Activated CD8-positive, alpha-beta memory T cell treated with anti-CD3 and anti-CD28 coated beads, Interleukin-2, amount 10 ng/mL, durations not matched to agents 7 days and 5 days (primary cell): ENCODE data around the gene ZNF502. TPM values are rescaled to one million over a fixed set of nuclear protein-coding genes. Genes with fewer than 3 reads are reported as not detected.
A peak's percentile ranks its signal among the peaks of the same experiment; 100 is the strongest.

ENCODE experiments used
- ATAC-seq: fragments of 150-1000 bp; cut with Tn5 transposase; one replicate; pipeline ENCODE4 v1.10.0; 2021; ENCODE audit warnings: moderate library complexity
- CTCF ChIA-PET: fragments of 350-600 bp; sonication (Branson Sonifier 250); formaldehyde crosslinking; loops from one replicate; lab custom pipeline; 2021; ENCODE audit warnings: antibody characterized with exemption; lab: Charles Lee
- DNase-seq: peaks from one replicate; pipeline ENCODE4 v3.0.0-alpha.2; 2020
- H3K27ac Mint-ChIP-seq: one replicate; pipeline ENCODE4 v1.8.0; 2021; ENCODE audit warnings: mild to moderate bottlenecking, mixed read lengths
- H3K27me3 Mint-ChIP-seq: one replicate; pipeline ENCODE4 v1.8.0; 2021; ENCODE audit warnings: mixed read lengths
- H3K36me3 Mint-ChIP-seq: one replicate; pipeline ENCODE4 v1.8.0; 2021; ENCODE audit warnings: mild to moderate bottlenecking, mixed read lengths
- H3K4me1 Mint-ChIP-seq: one replicate; pipeline ENCODE4 v1.8.0; 2021; ENCODE audit warnings: mixed read lengths
- H3K4me3 Mint-ChIP-seq: one replicate; pipeline ENCODE4 v1.8.0; 2021; ENCODE audit warnings: mild to moderate bottlenecking, moderate library complexity, mixed read lengths
- H3K9me3 Mint-ChIP-seq: one replicate; pipeline ENCODE4 v1.8.0; 2022; ENCODE audit warnings: low read depth, mixed read lengths
- total RNA-seq, 2 experiments: library from RNA; stranded (reverse); gene quantifications; one replicate each; pipeline ENCODE4 v1.2.3, GENCODE V29; 2021

ZNF502 gene
- total RNA-seq, 2 experiments from 2014 or later = 1.1 to 1.3 TPM

DNA sequence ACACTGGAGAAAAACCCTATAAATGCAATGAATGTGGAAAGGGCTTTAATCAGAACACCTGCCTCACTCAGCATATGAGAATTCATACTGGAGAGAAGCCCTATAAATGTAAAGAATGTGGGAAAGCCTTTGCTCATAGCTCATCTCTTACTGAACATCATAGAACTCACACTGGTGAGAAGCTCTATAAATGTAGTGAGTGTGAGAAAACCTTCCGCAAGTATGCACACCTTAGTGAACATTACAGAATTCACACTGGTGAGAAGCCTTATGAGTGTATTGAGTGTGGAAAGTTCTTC, 9.6 kb downstream of the ZNF502 start:
- Mint-ChIP-seq H3K27ac (no peak overlapping the region), H3K4me3 (no peak overlapping the region), H3K4me1 (no peaks in the 10 kb centered on the region), H3K27me3 (no peaks in the 10 kb centered on the region), H3K9me3 (peaks cover 55% of the 10 kb centered on the region), H3K36me3 (peaks cover 51% of the 10 kb centered on the region)
- ATAC-seq (no peak), DNase-seq (no peak)
- CTCF ChIA-PET = no interaction called here

DNA sequence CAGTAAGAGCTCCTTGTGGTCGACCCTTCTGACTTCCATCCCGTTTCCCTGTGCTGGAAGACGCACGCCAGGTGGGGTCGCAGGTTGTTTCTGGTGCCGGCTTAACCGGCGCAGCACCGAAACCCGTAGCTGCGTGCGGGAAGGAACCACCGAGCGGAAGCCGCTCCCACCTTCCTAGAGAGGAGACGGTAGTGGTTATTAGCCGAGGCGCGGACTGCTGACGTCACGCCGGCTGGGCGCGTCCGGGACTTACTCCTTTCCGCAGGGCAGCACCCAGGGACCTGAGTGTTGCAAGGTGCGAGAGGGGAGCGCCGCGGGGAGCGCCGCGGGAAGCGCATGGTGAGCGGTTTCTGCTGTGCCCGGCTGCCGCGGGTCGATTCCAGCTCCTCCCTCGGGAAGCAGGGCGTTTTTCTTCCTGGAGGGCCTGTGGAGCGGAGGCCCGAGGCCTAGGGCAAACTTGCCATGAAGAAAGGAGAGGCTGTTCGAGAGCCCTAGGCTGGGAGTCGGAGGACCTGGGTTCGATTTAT, 17.0 kb downstream of the ZNF502 start, which contains the start of gene ZNF501:
Gene ZNF501, plus strand, starts transcription at position 252 of the 527 bp plus-strand sequence. CDS start 4,787 bp downstream, outside the sequence.
- Mint-ChIP-seq H3K4me1 (peaks cover 14% of the 10 kb centered on the region), H3K9me3 (peaks cover 46% of the 10 kb centered on the region), H3K36me3 (peaks cover 65% of the 10 kb centered on the region), H3K27ac (peak within 1 kb of the TSS; percentile 82), H3K27me3 (no peaks in the 10 kb centered on the region), H3K4me3 (peak within 1 kb of the TSS; percentile 82)
- ATAC-seq (peak; percentile 96), DNase-seq (peak; percentile 90)
- CTCF ChIA-PET = interaction anchor here (0.8 to 1.1 kb wide), 3 partner anchors 15 to 105 kb away, joined by 3 to 4 read pairs (median 3); partner anchors contain the start of genes KIAA1143, KIF15 and ZNF197

DNA sequence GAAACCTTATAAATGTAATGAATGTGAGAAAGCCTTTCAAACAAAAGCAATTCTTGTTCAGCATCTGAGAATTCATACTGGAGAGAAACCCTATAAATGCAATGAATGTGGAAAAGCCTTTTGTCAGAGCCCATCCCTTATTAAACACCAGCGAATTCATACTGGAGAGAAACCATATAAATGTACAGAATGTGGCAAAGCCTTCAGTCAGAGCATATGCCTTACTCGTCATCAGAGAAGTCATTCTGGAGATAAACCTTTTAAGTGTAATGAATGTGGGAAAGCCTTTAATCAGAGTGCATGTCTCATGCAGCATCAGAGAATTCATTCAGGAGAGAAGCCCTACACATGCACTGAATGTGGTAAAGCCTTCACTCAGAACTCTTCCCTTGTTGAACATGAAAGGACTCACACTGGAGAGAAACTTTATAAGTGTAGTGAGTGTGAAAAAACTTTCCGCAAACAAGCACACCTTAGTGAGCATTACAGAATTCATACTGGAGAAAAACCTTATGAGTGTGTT, 22.2 kb downstream of the ZNF502 start:
- Mint-ChIP-seq H3K4me1 (peaks cover 6% of the 10 kb centered on the region), H3K27ac (no peak overlapping the region), H3K4me3 (no peak overlapping the region), H3K9me3 (peaks cover 55% of the 10 kb centered on the region), H3K27me3 (no peaks in the 10 kb centered on the region), H3K36me3 (peaks cover 52% of the 10 kb centered on the region)
- DNase-seq (no peak), ATAC-seq (no peak)
- CTCF ChIA-PET = no interaction called here

DNA sequence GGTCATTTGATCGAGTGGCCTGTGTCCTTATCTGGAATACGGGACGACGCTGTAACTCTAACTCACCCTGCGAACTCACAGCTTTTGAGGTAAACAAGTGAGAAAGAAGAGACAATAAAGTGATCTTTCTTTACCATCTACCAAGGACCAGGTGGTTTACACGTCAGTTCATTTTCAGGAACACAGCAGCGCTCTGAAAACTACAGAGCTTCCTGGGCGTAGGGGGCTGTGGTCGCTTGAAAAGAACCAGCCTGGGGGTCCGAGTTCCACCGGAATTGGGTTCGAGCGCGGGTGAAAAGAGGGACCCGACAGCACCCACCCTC, 48.6 kb downstream of the ZNF502 start:
- DNase-seq = no peak
- Mint-ChIP-seq H3K36me3 (peaks cover 74% of the 10 kb centered on the region), H3K9me3 (peaks cover 24% of the 10 kb centered on the region), H3K27me3 (no peaks in the 10 kb centered on the region), H3K4me3 (peak overlapping the region; percentile 89), H3K4me1 (peaks cover 24% of the 10 kb centered on the region), H3K27ac (peak overlapping the region; percentile 93)
- CTCF ChIA-PET = interaction anchor here (0.7 kb wide), 2 partner anchors 32 to 72 kb away, joined by 3 read pairs; partner anchors contain the start of gene ZNF501
- ATAC-seq = peak; percentile 4

DNA sequence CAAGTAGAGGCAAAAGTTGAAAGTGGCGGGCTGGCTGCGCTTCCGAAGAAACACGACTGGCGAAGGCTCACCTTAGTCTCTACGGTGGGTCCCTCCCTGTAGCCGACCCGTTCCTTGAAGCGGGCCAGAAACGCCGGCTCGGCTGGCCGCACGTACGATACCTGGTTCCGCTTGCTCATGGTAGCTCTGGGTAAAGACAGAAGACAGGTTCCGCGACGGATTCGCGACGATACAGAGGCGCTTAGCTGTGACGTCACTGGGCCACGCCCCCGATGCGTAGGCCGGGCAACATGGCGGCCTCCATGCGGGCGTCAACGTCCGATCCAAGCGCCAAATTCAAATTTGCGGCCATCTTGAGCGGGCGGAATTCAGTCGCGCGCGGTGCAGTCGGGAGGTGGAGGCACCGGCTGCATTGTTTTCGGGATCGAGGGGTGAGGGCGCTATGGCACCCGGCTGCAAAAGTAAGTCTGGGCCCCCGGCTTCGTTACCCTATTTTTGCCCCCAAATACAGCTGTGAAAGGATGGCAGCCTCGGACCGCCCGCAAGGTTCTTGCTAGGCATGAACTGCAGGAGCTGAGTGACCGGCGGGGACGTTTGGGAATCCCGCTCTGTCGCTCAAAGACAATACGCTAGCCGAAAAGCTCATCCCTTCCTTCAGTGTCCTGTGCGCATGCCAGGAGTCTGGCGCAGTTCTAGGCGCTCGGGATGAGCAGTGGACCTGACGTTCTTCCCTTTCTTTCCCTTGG, 49.1 kb downstream of the ZNF502 start, which contains the start of the genes KIAA1143 and KIF15:
Gene KIAA1143, minus strand, starts transcription at position 196 of the 746 bp plus-strand sequence. Its CDS starts 17 bp downstream, at position 179.
Gene KIF15, plus strand, starts transcription at position 371 of the 746 bp plus-strand sequence. Its CDS starts 72 bp downstream, at position 443.
- no peaks in the 10 kb centered on the region for H3K27me3 Mint-ChIP-seq
- H3K36me3 Mint-ChIP-seq = peaks cover 74% of the 10 kb centered on the region
- H3K4me1 Mint-ChIP-seq = peaks cover 28% of the 10 kb centered on the region
- ATAC-seq (peak; percentile 97), DNase-seq (peak; percentile 98)
- H3K9me3 Mint-ChIP-seq = peaks cover 27% of the 10 kb centered on the region
- H3K27ac Mint-ChIP-seq = peak within 1 kb of the TSS; percentile 93
- CTCF ChIA-PET = interaction anchor here (0.5 to 0.8 kb wide), 4 partner anchors 32 to 899 kb away, joined by 3 read pairs; partner anchors contain the start of gene ZNF501
- H3K4me3 Mint-ChIP-seq = peak within 1 kb of the TSS; percentile 89

DNA sequence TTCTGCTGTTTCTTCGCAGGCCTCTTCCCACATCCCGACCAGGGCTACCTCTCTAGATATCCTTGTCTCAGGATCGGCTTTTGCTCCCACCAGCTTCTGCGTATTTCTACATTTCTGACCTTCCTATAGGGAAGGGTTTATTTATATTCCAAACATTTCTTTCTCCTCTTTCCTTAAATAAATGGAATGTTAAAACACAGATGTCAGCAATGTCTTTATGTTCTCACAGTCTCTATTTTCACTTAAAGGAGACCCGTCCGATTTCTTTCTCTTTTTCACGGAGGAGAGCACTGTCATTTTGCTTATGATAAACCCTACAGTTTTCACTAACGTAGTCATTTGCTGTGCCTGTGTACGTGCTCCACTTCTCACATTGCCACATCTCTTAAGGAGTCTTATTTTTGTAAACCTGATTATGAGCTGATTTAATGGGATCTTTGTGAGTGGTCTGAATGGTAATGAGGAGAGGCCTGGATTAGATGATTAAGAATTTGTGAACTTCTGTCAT, 49.8 kb downstream of the ZNF502 start:
- H3K4me3 Mint-ChIP-seq = peak overlapping the region; percentile 89
- H3K9me3 Mint-ChIP-seq = peaks cover 24% of the 10 kb centered on the region
- peaks cover 75% of the 10 kb centered on the region for H3K36me3 Mint-ChIP-seq
- CTCF ChIA-PET = interaction anchor here (0.8 to 1.1 kb wide), 2 partner anchors 48 to 214 kb away, joined by 3 read pairs; partner anchors contain the start of genes EXOSC7 and ZDHHC3
- DNase-seq (no peak), ATAC-seq (peak; percentile 14)
- peaks cover 28% of the 10 kb centered on the region for H3K4me1 Mint-ChIP-seq
- H3K27ac Mint-ChIP-seq = peak overlapping the region; percentile 93
- no peaks in the 10 kb centered on the region for H3K27me3 Mint-ChIP-seq

DNA sequence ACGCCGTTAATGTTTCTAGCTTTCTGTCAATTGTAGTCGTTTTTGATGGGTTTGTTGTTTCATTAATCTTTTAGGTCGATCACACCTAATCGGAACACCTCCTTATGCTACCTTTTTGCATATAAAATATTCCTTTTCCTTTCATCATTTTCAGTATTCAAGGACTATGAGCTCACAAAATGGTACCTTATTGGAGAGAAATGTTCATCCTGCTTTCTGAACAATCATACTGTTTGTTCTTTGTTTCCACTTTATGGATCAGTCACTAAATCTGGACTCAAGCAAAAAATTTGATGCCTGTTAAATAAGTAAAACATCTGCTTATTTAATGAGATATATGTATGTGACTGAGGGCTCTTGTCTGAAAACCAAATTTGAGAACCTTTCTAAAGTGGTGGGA, 50.2 kb downstream of the ZNF502 start:
- CTCF ChIA-PET = interaction anchor here (0.8 to 1.1 kb wide), 2 partner anchors 48 to 214 kb away, joined by 3 read pairs; partner anchors contain the start of genes EXOSC7 and ZDHHC3
- Mint-ChIP-seq H3K27me3 (no peaks in the 10 kb centered on the region), H3K4me1 (peaks cover 28% of the 10 kb centered on the region), H3K4me3 (peak overlapping the region; percentile 89), H3K27ac (peak overlapping the region; percentile 93), H3K9me3 (peaks cover 20% of the 10 kb centered on the region), H3K36me3 (peaks cover 75% of the 10 kb centered on the region)
- DNase-seq = no peak
- ATAC-seq = no peak

DNA sequence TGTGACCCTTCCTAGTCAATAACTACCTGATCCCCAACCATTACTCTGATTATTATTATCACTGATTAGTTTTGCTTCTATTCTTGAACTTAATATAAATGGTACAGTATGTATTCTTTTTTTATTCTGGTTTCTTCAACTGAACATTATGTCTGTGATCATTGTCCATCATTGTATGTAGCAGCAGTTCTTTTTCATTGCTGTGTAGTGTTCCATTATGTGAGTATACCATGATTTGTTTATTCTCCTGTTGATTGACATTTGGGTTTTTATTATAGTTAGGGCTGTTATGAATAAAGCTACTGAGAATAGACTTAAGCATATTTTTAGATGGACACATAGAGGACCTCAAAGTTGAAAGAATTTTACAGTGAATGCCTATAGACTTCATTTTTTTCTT, 51.8 kb downstream of the ZNF502 start:
- Mint-ChIP-seq H3K9me3 (peaks cover 14% of the 10 kb centered on the region), H3K27me3 (no peaks in the 10 kb centered on the region), H3K4me1 (peaks cover 26% of the 10 kb centered on the region), H3K27ac (no peak overlapping the region), H3K36me3 (peaks cover 76% of the 10 kb centered on the region), H3K4me3 (no peak overlapping the region)
- DNase-seq (no peak), ATAC-seq (no peak)
- CTCF ChIA-PET = no interaction called here

DNA sequence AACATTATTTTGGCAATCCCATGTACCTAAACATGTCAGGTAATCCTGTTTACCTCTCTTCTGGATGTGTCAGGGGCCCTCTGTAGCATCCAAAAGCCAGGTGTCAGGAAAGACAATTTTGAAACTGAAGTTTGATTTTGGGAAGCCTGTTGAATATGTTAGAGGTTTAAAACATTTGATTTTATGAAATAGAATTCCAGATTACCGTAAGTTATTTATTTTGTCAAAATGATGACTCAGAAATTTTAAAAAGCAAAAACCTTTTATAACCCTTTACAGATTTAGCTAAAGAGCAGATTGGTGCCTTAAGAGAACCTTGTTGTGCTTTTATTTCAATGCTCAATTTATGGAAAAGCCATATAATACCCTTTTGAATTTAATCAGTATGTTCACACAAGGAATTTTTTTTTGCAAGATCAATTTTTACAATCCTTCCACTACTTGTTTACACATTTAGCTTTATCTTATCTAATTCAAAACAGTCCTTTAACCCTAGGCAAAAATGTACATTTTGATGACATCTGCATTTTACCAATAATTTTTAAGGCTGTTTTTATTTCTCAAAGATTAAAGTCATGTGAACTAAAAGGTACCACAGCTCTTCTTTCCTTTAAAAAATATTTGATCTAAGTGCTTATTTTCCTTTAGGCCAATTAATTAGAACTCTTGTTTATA, 59.1 kb downstream of the ZNF502 start:
- DNase-seq (no peak), ATAC-seq (no peak)
- H3K9me3 Mint-ChIP-seq = peaks cover 29% of the 10 kb centered on the region
- CTCF ChIA-PET = interaction anchor here (1.1 kb wide), 1 partner anchor 239 kb away, joined by 3 read pairs; no protein-coding TSS in a partner anchor
- no peaks in the 10 kb centered on the region for H3K4me1 Mint-ChIP-seq
- no peak overlapping the region for H3K27ac Mint-ChIP-seq
- H3K4me3 Mint-ChIP-seq = no peak overlapping the region
- peaks cover 91% of the 10 kb centered on the region for H3K36me3 Mint-ChIP-seq
- no peaks in the 10 kb centered on the region for H3K27me3 Mint-ChIP-seq

DNA sequence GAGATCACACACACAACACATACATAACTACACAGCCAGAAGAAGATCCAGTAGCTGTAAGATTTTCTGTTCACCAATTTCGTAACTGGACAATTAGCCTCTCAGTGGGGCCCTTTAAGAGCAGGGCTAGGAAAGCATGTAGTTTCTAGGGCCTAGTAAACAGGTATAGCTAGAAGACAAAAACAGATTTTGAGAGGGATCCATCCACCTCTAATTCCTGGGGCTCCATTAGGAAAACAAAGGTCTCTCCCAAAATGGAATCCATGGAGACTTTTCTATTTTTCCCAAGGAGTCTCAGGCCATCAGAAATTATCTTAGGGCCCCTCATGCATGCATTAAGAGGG, 59.6 kb downstream of the ZNF502 start:
- ATAC-seq = no peak
- no peak overlapping the region for H3K27ac Mint-ChIP-seq

More for the DNA sequence above, 59.6 kb downstream of the ZNF502 start:
- no peak overlapping the region for H3K4me3 Mint-ChIP-seq
- CTCF ChIA-PET = no interaction called here
- H3K9me3 Mint-ChIP-seq = peaks cover 29% of the 10 kb centered on the region
- peaks cover 93% of the 10 kb centered on the region for H3K36me3 Mint-ChIP-seq
- H3K4me1 Mint-ChIP-seq = no peaks in the 10 kb centered on the region
- no peak for DNase-seq
- no peaks in the 10 kb centered on the region for H3K27me3 Mint-ChIP-seq
